Stimulated activated CD8-positive, alpha-beta memory T cell treated with anti-CD3 and anti-CD28 coated beads, Interleukin-15, amount 100 ng/mL, for 4 hours (primary cell): ENCODE results near the gene FADS1.
A peak's percentile ranks its signal among the peaks of the same experiment; 100 is the strongest.

Experiments used
- DNase-seq, 2 donors: peaks; one replicate each; pipeline ENCODE4 v3.0.0-alpha.2; 2020; ENCODE audit warnings: low read depth in 2 of 2

Gene FADS1

GRCh38 chr11:61827571-61828378 is 11.0 kb upstream of the FADS1 start, which contains the start of gene FADS2:
TSS of gene FADS2 (plus strand) at chr11:61828300. CDS start at chr11:61828391, 91 bp downstream.
- DNase-seq, result peak in 1 of 2 donors; percentile 56

GRCh38 chr11:61826930-61827570 is 10.2 kb upstream of the FADS1 start:
- DNase-seq, result no peak

- no peak for DNase-seq
Measured at GRCh38 chr11:61820174-61820573, 3.4 kb upstream of the FADS1 start.

GRCh38 chr11:61817471-61818202 is 834 bp upstream of the FADS1 start:
- no peak for DNase-seq

DNA sequence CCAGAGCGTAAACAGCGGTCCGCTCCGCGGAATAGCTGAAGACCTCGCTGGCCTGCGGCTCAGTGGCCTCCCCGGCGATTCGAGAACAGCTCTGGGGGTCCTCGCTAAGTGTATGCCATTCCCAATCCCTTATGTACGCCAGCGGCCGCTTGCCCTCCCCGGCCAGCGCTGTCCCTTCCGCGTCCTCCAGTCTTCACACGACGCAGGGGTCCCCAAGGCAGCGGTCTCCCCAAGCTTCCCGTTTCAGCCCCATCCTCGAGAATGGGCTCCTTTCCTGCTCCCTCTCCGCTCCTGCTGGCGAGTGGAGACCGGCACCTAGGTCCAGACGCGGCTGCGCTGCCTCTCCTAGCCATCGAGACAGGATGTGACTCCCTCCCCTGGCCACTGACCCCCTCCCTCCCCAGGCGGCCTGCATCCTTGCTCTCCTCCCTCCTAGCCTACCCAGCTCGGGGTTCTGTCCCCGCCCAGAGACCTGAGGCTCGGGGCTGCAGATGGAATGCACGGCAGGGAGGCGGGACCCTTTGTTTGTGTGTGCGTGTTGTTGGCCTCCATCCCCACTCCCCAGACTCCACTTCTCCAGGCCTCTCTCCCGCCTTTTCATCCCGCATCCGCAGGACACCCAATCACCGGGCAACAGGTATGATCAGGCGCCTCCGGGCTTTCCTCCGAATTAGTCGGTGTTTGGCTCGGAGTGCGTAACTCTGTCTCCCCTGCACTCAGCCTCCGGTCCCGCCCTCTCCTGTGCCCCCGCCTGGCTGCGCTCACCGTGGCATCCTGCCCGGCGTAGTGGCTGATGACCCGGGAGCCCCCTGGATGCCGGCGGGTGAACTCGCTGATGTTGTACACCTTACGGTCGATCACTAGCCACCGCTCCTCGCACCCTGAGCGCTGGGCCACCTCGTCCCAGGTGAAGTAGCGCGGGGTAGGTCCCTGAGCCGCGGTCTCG is 740 bp downstream of the FADS1 start:
- DNase-seq, result peak; percentile 27 to 42

DNA sequence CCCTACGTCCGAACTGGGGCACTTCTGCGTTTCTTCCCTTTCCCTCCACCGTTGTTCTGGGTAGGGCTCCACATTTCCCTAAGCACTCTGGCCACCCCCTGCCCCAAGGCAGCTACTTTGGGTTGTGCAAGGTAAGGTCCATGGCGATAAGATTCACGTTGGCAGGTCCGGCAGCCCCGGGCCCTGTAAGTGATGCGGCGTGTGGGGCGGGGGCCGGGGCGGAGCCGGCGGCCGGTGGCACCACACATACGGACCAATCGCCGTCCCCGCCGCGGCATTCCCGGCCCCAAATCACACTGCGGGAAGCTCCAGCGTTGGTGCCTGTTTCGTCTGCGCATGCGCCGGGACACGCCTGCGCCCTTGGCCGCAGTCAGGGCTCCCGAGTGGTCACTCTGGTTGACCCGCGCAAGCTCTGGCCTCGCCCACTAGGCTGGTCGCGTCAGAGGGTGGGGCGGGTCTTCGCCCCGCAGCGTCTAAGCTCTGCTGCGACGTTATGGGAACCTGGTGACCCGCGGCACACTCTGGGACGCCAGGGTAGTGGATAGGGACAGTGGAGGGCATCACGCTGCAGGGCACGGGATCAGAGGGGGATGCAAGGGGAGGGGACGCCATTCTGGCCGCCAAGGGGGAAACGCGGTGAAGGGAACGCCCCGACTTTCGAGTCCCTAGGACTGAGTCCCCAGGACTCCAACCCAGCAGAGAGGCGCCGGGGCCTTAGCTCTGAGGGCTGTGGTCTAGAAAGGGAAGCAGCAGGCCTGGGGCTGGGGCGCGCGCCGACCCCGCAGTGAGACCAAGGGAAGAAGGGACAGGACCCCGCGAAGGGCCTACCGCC is 1.6 kb downstream of the FADS1 start:
- no peak for DNase-seq

DNA sequence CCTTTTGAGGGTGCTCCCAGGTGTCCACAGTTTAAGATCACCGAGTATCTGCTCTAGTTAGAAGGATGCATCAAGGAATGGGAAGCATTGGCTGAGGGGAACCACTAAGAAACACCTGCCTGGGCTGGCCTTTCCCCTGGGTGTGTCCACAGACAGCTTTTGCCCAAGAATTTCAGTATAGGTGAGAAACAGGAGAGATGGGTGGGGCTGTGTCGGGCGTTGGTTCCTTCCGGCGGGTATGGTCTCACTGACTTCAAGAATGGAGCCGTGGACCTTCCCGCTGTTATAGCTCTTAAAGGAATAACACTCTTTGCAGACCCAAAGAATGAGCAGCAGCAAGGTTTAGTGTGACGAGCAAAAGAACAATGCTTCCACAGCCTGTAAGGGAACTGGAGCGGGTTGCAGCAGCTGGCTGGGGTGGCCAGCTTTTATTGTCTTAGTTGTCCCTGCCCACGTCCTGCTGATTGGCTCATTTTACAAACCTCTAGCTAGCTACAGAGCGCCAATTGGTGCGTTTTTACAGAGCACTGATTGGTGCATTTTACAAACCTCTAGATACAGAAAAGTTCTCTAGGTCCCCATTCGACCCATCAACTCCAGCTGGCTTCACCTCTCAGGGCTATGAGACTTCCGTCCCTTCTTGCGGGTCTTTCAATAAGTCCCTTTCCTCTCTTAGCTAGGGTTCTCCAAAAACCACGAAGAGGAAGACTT is 2.4 kb downstream of the FADS1 start:
- DNase-seq, result no peak

DNA sequence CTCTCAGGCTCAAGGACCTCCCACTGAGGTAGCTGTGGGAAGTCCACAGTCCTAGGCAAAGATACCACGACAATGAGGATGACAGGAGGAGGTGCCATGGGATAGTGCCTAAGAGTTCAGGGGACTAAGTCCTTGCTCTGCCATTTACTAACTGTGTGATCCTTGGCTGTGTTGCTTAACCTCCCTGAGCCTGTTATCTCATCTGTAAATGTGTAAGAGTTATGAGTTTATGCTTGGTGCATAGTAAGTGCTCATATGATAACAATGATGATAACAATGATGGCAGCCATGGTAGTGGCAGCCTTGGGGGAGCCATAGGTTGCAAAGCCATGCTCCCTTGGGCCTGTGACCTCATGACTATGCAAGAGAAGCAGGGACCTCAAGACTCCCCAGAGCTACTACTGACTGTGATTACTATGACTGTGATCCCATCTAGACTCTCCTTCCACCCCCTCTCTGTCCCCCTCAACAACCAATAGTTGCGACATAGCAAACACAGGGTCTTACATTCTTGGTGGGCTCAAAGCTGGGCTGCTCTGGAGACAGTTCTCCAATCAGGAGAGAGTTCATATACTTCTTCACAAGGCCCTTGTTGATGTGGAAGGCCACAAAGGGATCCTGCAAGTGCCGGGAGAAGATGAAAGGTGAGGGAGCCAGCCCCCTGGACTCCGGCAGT is 3.9 kb downstream of the FADS1 start:
- DNase-seq, result no peak

GRCh38 chr11:61811831-61812230 is 5.0 kb downstream of the FADS1 start:
- no peak for DNase-seq

GRCh38 chr11:61810671-61811175 is 6.1 kb downstream of the FADS1 start:
- DNase-seq, result no peak

DNA sequence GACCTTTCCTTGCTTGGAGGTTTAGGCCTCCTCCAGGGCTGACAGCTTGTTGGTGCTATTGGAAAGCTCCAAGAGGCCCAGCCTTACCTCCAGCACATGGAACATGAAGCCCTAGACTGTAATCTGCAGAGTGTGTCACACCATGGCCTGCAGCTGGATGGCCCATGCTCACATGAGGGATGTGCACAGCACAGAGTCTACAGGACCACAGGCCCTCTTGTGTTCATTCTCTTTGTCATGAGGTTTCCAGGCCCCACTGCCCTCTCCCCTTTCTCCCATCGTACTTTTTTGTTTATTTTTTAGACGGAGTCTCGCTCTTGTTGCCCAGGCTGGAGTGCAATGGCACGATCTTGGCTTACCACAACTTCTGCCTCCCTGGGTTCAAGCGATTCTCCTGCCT is 10.0 kb downstream of the FADS1 start:
- DNase-seq, result no peak

DNA sequence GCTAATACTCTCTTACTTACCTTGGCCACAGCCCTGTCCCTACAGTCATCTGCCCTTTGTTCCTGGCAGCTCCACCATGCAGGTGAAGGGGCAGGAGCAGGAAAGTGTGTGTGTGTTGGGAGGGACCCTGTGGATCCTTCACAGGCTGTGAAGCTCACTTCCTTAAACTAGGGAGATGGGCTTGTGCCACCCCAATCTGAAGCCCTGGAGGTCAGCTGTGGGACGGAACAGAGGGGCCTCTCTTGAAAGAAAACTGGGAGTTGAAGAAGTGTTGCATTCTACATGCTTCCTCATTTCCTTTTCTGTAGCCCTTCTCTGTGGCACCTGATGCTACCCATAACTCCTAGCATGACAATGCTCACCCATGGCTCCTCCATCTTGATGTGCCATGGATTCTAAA is 11.7 kb downstream of the FADS1 start:
- DNase-seq, result no peak

- no peak for DNase-seq
Measured at GRCh38 chr11:61803889-61804647, 12.7 kb downstream of the FADS1 start.

DNA sequence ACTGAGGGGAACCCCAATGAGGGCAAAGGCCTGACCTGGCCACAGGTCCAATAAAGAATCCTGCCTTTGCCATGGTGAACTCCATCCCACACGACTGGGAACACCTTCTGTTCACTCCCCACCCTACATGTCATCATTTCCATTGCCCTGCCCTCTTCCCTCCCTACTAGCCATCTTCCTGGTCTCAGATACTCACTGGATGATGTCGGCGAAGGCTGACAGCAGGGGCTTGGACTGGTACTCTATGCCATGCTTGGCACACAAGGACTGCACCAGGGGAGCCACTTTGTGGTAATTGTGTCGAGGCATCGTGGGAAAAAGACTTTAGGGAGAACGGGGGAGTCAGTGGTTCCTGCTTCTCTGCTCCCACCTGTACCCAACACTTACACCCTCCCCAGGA is 14.2 kb downstream of the FADS1 start:
- DNase-seq, result no peak

DNA sequence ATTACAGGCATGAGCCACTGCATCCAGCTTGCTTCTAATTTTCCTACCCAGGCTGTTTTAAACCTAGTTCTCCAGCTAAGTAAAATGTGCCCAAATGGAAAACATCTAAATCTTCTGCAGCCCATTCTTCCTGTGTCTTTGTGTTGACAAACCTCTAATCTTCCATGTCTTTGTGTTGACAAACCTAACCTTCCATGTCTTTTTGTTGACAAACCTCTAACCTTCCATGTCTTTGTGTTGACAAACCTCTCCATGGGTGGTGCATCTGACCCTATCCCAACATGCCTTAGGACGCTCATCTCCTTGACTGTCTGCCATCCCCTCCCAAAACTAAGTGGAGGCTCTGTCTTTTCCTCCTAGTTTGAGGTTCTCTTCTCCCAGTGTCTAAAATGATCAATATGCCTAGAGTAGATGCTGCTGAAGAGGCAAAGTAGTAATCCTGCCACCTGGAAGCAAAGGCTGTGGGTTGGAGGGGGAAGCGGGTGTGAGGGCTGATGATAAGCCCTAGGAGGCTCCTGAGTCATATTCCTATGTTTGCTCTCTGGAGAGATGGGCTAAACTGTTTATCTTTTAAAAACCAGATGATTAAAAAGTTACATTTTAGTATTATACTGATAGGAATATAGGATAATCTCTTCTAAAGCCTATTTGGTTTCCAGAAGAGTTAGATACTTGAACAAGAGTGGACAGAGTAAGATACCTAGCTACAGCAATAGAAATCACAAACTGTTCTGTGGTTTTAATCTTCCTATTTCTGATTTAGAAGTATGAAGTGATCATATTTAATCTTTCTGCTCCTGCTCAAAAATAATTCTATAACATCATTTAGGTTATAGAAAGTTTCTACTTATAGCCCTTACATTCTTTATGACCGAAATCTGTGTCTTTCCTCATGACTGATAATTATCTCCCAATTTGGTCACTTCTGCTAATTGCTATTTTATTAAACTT is 16.2 kb downstream of the FADS1 start:
- DNase-seq, result no peak

- DNase-seq, result no peak
Measured at GRCh38 chr11:61799665-61800284, 17.0 kb downstream of the FADS1 start.
